Hematopoietic multipotent progenitor cell treated with erythropoietin and hydrocortisone succinate and interleukin-3 and kit ligand, for 15 days (in vitro differentiated cells): ENCODE data around the gene ZCCHC3.
"Not testable (repeated sequence)": the region's sequence is repeated elsewhere in the genome, so short reads cannot be mapped to it uniquely, and the experiment has no call there.

Experiments used
- DNase-seq: peaks from one replicate; pipeline ENCODE4 v3.0.0-alpha.2; 2015; ENCODE audit warnings: low spot score

Gene ZCCHC3

GRCh38 chr20:313402-313801 is 16.0 kb downstream of the ZCCHC3 start:
- DNase-seq: no peak

GRCh38 chr20:313948-314347 is 16.6 kb downstream of the ZCCHC3 start:
- no peak for DNase-seq

- no peak for DNase-seq
Measured at GRCh38 chr20:316316-317068, 19.1 kb downstream of the ZCCHC3 start.

GRCh38 chr20:324177-325044 is 27.0 kb downstream of the ZCCHC3 start:
- peak; percentile 89 for DNase-seq

- DNase-seq: peak; percentile 94
Measured at GRCh38 chr20:325045-325888, 27.9 kb downstream of the ZCCHC3 start, which contains the start of gene SOX12. TSS of gene SOX12 (plus strand) at chr20:325552. CDS start at chr20:325925, 373 bp downstream.

- no peak for DNase-seq
Measured at GRCh38 chr20:325889-326644, 28.7 kb downstream of the ZCCHC3 start.

GRCh38 chr20:326645-327185 is 29.3 kb downstream of the ZCCHC3 start:
- DNase-seq: no peak

- DNase-seq: peak; percentile 18
Measured at GRCh38 chr20:327186-328026, 30.0 kb downstream of the ZCCHC3 start.

GRCh38 chr20:328027-328974 is 30.9 kb downstream of the ZCCHC3 start:
- DNase-seq: no peak

GRCh38 chr20:328975-329695 is 31.8 kb downstream of the ZCCHC3 start:
- no peak for DNase-seq

GRCh38 chr20:329851-330232 is 32.5 kb downstream of the ZCCHC3 start:
- DNase-seq: no peak

GRCh38 chr20:330233-331149 is 33.1 kb downstream of the ZCCHC3 start:
- peak; percentile 73 for DNase-seq

GRCh38 chr20:334578-334977 is 37.2 kb downstream of the ZCCHC3 start:
- no peak for DNase-seq

GRCh38 chr20:336040-336439 is 38.7 kb downstream of the ZCCHC3 start:
- not testable (repeated sequence) for DNase-seq

- DNase-seq: peak; percentile 33
Measured at GRCh38 chr20:341682-342081, 44.3 kb downstream of the ZCCHC3 start.

GRCh38 chr20:343107-343506 is 45.7 kb downstream of the ZCCHC3 start:
- no peak for DNase-seq

GRCh38 chr20:346033-346639 is 48.8 kb downstream of the ZCCHC3 start:
- no peak for DNase-seq
